Measurements from ENCODE around the gene HAUS8.

HAUS8 gene

GRCh38 chr19:17041976-17042375 lies 33.3 kb downstream of the HAUS8 start:
- no peak overlapping the region for H3K9ac ChIP-seq (ENCODE audit: low read length)
- H3K4me1 ChIP-seq (ENCODE audit: low read length): no peaks in the 10 kb centered on the region
- TF ChIP-seq CTCF (IDR thresholded peaks at IDR 0.05; ENCODE audit: low read depth, low read length) (no peak), EZH2phosphoT487 (IDR thresholded peaks at IDR 0.05; ENCODE audit: low read depth) (no peak)
- no peaks in the 10 kb centered on the region for H4K20me1 ChIP-seq (ENCODE audit: insufficient read depth, low read length)
- H3K9me3 ChIP-seq (ENCODE audit: insufficient read depth, low read length): no peaks in the 10 kb centered on the region
- H3K79me2 ChIP-seq (ENCODE audit: low read length): no peaks in the 10 kb centered on the region
- H3K36me3 ChIP-seq (replicated peaks; ENCODE audit: low read depth, low read length): no peaks in the 10 kb centered on the region
- H3K4me3 ChIP-seq (ENCODE audit: low read length): no peak overlapping the region
- H3K27ac ChIP-seq (ENCODE audit: low read length): no peak overlapping the region
- no peak overlapping the region for H3K4me2 ChIP-seq (ENCODE audit: low read length)
- no peaks in the 10 kb centered on the region for H3K27me3 ChIP-seq (ENCODE audit: low read depth, low read length)
- no peak overlapping the region for H2AFZ ChIP-seq (ENCODE audit: low read depth, low read length)

- Histone ChIP-seq H3K27me3 (ENCODE audit: low read depth, low read length) (0 out of 2 replicates have a peak, but pooled peaks cover 3% of the 10 kb centered on the region), H3K36me3 (replicated peaks; ENCODE audit: low read depth, low read length) (no peaks in the 10 kb centered on the region), H3K9ac (ENCODE audit: low read length) (no peak overlapping the region), H4K20me1 (ENCODE audit: insufficient read depth, low read length) (no peaks in the 10 kb centered on the region), H3K4me3 (ENCODE audit: low read length) (no peak overlapping the region), H3K4me2 (ENCODE audit: low read length) (no peak overlapping the region), H3K27ac (ENCODE audit: low read length) (no peak overlapping the region), H3K9me3 (ENCODE audit: insufficient read depth, low read length) (no peaks in the 10 kb centered on the region), H3K79me2 (ENCODE audit: low read length) (no peaks in the 10 kb centered on the region), H3K4me1 (ENCODE audit: low read length) (no peaks in the 10 kb centered on the region), H2AFZ (ENCODE audit: low read depth, low read length) (no peak overlapping the region)
- TF ChIP-seq EZH2phosphoT487 (IDR thresholded peaks at IDR 0.05; ENCODE audit: low read depth) (no peak), CTCF (IDR thresholded peaks at IDR 0.05; ENCODE audit: low read depth, low read length) (no peak)
Measured at GRCh38 chr19:17037966-17038500, 37.2 kb downstream of the HAUS8 start.

GRCh38 chr19:17037184-17037583 lies 38.1 kb downstream of the HAUS8 start:
- H3K9me3 ChIP-seq (ENCODE audit: insufficient read depth, low read length): no peaks in the 10 kb centered on the region
- TF ChIP-seq EZH2phosphoT487 (IDR thresholded peaks at IDR 0.05; ENCODE audit: low read depth) (no peak), CTCF (IDR thresholded peaks at IDR 0.05; ENCODE audit: low read depth, low read length) (no peak)
- H4K20me1 ChIP-seq (ENCODE audit: insufficient read depth, low read length): no peaks in the 10 kb centered on the region
- H3K79me2 ChIP-seq (ENCODE audit: low read length): no peaks in the 10 kb centered on the region
- no peak overlapping the region for H3K9ac ChIP-seq (ENCODE audit: low read length)
- no peak overlapping the region for H3K4me3 ChIP-seq (ENCODE audit: low read length)
- no peak overlapping the region for H2AFZ ChIP-seq (ENCODE audit: low read depth, low read length)
- no peak overlapping the region for H3K4me2 ChIP-seq (ENCODE audit: low read length)
- H3K4me1 ChIP-seq (ENCODE audit: low read length): no peaks in the 10 kb centered on the region
- H3K36me3 ChIP-seq (replicated peaks; ENCODE audit: low read depth, low read length): no peaks in the 10 kb centered on the region
- H3K27ac ChIP-seq (ENCODE audit: low read length): no peak overlapping the region
- H3K27me3 ChIP-seq (ENCODE audit: low read depth, low read length): peaks cover 7% of the 10 kb centered on the region; the same call in 1 of the 2 replicates

GRCh38 chr19:17036640-17037039 lies 38.6 kb downstream of the HAUS8 start:
- Histone ChIP-seq H3K9ac (ENCODE audit: low read length) (no peak overlapping the region), H3K27me3 (ENCODE audit: low read depth, low read length) (peaks cover 7% of the 10 kb centered on the region; the same call in 1 of the 2 replicates), H3K4me3 (ENCODE audit: low read length) (no peak overlapping the region), H3K4me1 (ENCODE audit: low read length) (no peaks in the 10 kb centered on the region), H3K27ac (ENCODE audit: low read length) (no peak overlapping the region), H3K4me2 (ENCODE audit: low read length) (peak overlapping the region; percentile 34; the same call in 1 of the 2 replicates), H2AFZ (ENCODE audit: low read depth, low read length) (no peak overlapping the region), H3K36me3 (replicated peaks; ENCODE audit: low read depth, low read length) (no peaks in the 10 kb centered on the region), H3K79me2 (ENCODE audit: low read length) (no peaks in the 10 kb centered on the region), H3K9me3 (ENCODE audit: insufficient read depth, low read length) (no peaks in the 10 kb centered on the region), H4K20me1 (ENCODE audit: insufficient read depth, low read length) (no peaks in the 10 kb centered on the region)
- TF ChIP-seq EZH2phosphoT487 (IDR thresholded peaks at IDR 0.05; ENCODE audit: low read depth) (no peak), CTCF (IDR thresholded peaks at IDR 0.05; ENCODE audit: low read depth, low read length) (no peak)

Data from OCI-LY3 (cell line).